Right cardiac atrium (tissue), 5 donors: ENCODE results near the gene KDM4C. TPM values are rescaled to one million over a fixed set of nuclear protein-coding genes. Genes with fewer than 3 reads are reported as not detected.
"Not testable (repeated sequence)": the region's sequence is repeated elsewhere in the genome, so short reads cannot be mapped to it uniquely, and the experiment has no call there.

ENCODE experiments used
- ATAC-seq, 2 donors: fragments of 200-7000 bp; cut with Tn5 transposase; one replicate each; pipeline versions ENCODE4 v1.8.0 to v1.9.1; 2020; ENCODE audit warnings: moderate library complexity in 2 of 2, mild to moderate bottlenecking in 1 of 2
- DNase-seq, 3 donors: peaks; one replicate each; pipeline ENCODE4 v3.0.0-alpha.2; 2020
- H3K27ac ChIP-seq: one replicate; pipeline ENCODE4 v1.5.1; 2013; ENCODE audit warnings: mild to moderate bottlenecking, low read length, control low read depth, moderate library complexity
- H3K27me3 ChIP-seq: one replicate; pipeline ENCODE4 v1.6.1; 2013; ENCODE audit not compliant: control insufficient read depth, insufficient read depth
- H3K4me1 ChIP-seq: one replicate; pipeline ENCODE4 v1.6.1; 2013; ENCODE audit warnings: low read length; ENCODE audit not compliant: control insufficient read depth, insufficient read depth
- H3K4me3 ChIP-seq: one replicate; pipeline ENCODE4 v1.5.1; 2013; ENCODE audit warnings: low read length, control low read depth
- H3K9me3 ChIP-seq: one replicate; pipeline ENCODE4 v1.6.1; 2013; ENCODE audit warnings: low read length; ENCODE audit not compliant: control insufficient read depth
- WGBS: extraction: QIAGEN DNeasy Blood & Tissue Kit; methylation state at CpG from one replicate; pipeline ENCODE4 v1.1.7; 2013; 5-methylcytosine and 5-hydroxymethylcytosine counted together
- intact Hi-C, 4 donors: fragments of 100-400 bp; cut with DNase I; formaldehyde crosslinking; loops; one replicate each; pipeline versions ENCODE4 v1.11.0 to v1.14.0; 2022 to 2023
- polyA plus RNA-seq: library from polyadenylated mRNA; stranded (reverse); fragments of 200-250 nt; gene quantifications from one replicate; pipeline ENCODE4 v1.2.3, GENCODE V29; 2013
- total RNA-seq, 4 donors: library from RNA; stranded (reverse); fragmentation: NEBNext Ultra II Directional; extraction: Animal tissue kit (Norgen Biotek cat#: 25700); gene quantifications; one replicate each; pipeline ENCODE4 v1.2.1, GENCODE V29; 2021
- donor health status: healthy with polysubstance abuse.
- donor health status: DM: no; HTN: yes; CAD: no.
- donor health status: DM: no; HTN: no; CAD: no.
- donor health status: DM: no; HTN: yes; CAD: no; lungs with severe emphysema.
- donor health status: DM: yes; HTN: yes; CAD: no.

The KDM4C gene
- total and polyA plus RNA-seq, 5 donors: 6.4 to 20.6 (median 17.1) TPM

DNA sequence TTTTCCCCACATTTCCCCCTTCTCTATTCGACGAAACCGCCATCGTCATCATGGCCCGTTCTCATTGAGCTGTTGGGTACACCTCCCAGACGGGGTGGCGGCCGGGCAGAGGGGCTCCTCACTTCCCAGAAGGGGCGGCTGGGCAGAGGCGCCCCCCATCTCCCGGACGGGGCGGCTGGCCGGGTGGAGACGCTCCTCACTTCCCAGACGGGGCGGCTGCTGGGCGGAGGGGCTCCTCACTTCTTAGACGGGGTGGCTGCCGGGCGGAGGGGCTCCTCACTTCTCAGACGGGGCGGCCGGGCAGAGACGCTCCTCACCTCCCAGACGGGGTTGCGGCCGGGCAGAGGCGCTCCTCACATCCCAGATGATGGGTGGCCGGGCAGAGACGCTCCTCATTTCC lies 191.1 kb downstream of the KDM4C start:
- WGBS: 98% methylated on average over 31 of the region's 31 CpGs
- ATAC-seq, intact Hi-C loops: not testable (repeated sequence)

GRCh38 chr9:6955251-6955921 lies 197.6 kb downstream of the KDM4C start:
- DNase-seq: no peak
- Histone ChIP-seq H3K9me3 (no peaks in the 10 kb centered on the region), H3K4me1 (peaks cover 6% of the 10 kb centered on the region), H3K4me3 (no peak overlapping the region), H3K27me3 (no peaks in the 10 kb centered on the region), H3K27ac (no peak overlapping the region)
- peak; percentile 26 to 54 for ATAC-seq
- intact Hi-C loops: loop anchor here in 1 of 4 donors (5.0 kb wide), 1 partner anchor 42 kb away; no protein-coding TSS in a partner anchor
- 60% methylated on average over 7 of the region's 7 CpGs for WGBS

More for the DNA sequence above, 191.1 kb downstream of the KDM4C start:
- H3K27me3 ChIP-seq, H3K9me3 ChIP-seq, H3K4me3 ChIP-seq, H3K27ac ChIP-seq, H3K4me1 ChIP-seq: not testable (repeated sequence)
- peak in 1 of 3 donors; percentile 33 for DNase-seq

DNA sequence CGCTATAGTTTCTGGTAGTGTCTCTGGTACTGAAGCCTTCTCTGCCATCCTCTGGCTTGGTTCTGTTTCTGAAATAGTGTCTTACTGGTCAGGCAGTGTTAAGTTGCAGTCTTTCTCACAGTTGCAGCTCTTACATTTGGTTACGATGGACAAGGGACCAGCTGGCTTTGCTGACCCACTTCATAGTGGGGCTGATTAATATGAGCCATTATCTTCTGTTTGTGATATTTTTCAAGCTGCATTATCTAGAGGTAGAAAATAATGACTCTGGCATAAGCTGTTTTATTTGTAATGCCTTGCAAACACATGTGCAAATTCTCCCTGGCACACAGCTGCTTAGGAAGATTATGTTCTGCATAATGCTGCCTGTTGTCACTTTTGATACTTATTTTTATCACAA lies 199.1 kb downstream of the KDM4C start:
- intact Hi-C loops: loop anchor here in 1 of 4 donors (5.0 kb wide), 1 partner anchor 40 kb away; no protein-coding TSS in a partner anchor
- WGBS: 69% methylated on average over 2 of the region's 2 CpGs
- Histone ChIP-seq H3K27ac (no peak overlapping the region), H3K9me3 (no peaks in the 10 kb centered on the region), H3K4me3 (no peak overlapping the region), H3K27me3 (no peaks in the 10 kb centered on the region), H3K4me1 (peaks cover 6% of the 10 kb centered on the region)
- DNase-seq: no peak
- ATAC-seq: no peak

GRCh38 chr9:6959270-6960000 lies 201.7 kb downstream of the KDM4C start:
- H3K9me3 ChIP-seq: no peaks in the 10 kb centered on the region
- intact Hi-C loops: loop anchor here in 1 of 4 donors (5.0 kb wide), 1 partner anchor 38 kb away; no protein-coding TSS in a partner anchor
- WGBS: 77% methylated on average over 5 of the region's 5 CpGs
- H3K4me1 ChIP-seq: peaks cover 6% of the 10 kb centered on the region
- no peaks in the 10 kb centered on the region for H3K27me3 ChIP-seq
- no peak for DNase-seq
- H3K27ac ChIP-seq: no peak overlapping the region
- no peak for ATAC-seq
- no peak overlapping the region for H3K4me3 ChIP-seq

GRCh38 chr9:6960777-6961176 lies 203.0 kb downstream of the KDM4C start:
- Histone ChIP-seq H3K4me1 (peaks cover 2% of the 10 kb centered on the region), H3K4me3 (no peak overlapping the region), H3K27me3 (no peaks in the 10 kb centered on the region), H3K9me3 (no peaks in the 10 kb centered on the region), H3K27ac (no peak overlapping the region)
- intact Hi-C loops: no loop called here
- no peak for ATAC-seq
- no peak for DNase-seq
- WGBS: 96% methylated on average over 3 of the region's 3 CpGs

GRCh38 chr9:6961845-6962522 lies 204.2 kb downstream of the KDM4C start:
- WGBS: 86% methylated on average over 5 of the region's 5 CpGs
- H3K9me3 ChIP-seq: no peaks in the 10 kb centered on the region
- H3K27me3 ChIP-seq: no peaks in the 10 kb centered on the region
- no peaks in the 10 kb centered on the region for H3K4me1 ChIP-seq
- no peak overlapping the region for H3K4me3 ChIP-seq
- ATAC-seq (no peak), DNase-seq (no peak)
- no peak overlapping the region for H3K27ac ChIP-seq
- intact Hi-C loops: no loop called here

DNA sequence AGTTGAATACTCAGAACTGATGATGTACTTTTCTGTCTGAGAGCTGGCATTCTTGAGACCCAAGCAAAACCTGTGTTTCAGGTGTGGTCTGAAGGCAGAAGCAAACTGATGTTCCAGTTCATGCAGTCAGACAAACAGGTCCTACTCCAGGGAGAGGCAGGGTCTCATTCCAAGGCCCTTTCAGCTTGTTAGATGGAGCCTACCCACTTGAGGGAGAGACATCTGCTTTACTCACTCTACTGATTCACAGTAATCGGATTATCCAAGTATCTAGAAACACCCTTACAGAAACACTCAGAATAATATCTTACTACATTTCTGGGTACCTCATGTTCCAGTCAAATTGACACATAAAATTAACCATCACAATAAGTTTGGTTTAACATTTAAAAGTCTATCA lies 207.8 kb downstream of the KDM4C start:
- Histone ChIP-seq H3K27ac (no peak overlapping the region), H3K4me1 (no peaks in the 10 kb centered on the region), H3K4me3 (no peak overlapping the region), H3K27me3 (no peaks in the 10 kb centered on the region), H3K9me3 (no peaks in the 10 kb centered on the region)
- intact Hi-C loops: no loop called here
- WGBS: 96% methylated on average over 1 of the region's 1 CpG
- ATAC-seq (no peak), DNase-seq (no peak)

DNA sequence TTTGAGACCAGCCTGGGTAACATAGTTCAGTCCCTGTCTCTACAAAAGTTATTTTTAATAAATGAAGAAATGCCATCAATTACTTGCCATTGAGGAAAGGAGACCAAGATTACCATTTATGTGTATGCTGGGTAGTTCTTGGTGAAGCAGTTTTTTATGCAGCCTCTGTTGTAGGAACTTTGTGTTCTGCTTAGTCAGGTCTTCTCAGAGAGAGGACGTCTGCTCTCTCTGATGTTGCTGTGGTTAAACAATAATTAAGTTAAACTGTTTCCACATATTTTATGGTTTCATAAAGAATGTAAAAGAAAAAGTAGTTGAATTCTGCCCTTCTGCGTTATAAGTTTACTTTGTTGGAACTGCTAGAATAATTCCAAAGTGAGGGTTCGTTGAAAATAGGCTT lies 210.5 kb downstream of the KDM4C start:
- DNase-seq (no peak), ATAC-seq (no peak)
- no peaks in the 10 kb centered on the region for H3K27me3 ChIP-seq
- no peak overlapping the region for H3K4me3 ChIP-seq
- H3K9me3 ChIP-seq: no peaks in the 10 kb centered on the region
- no peak overlapping the region for H3K27ac ChIP-seq
- intact Hi-C loops: no loop called here
- no peaks in the 10 kb centered on the region for H3K4me1 ChIP-seq
- 74% methylated on average over 3 of the region's 3 CpGs for WGBS

GRCh38 chr9:6969805-6970204 lies 212.0 kb downstream of the KDM4C start:
- no peaks in the 10 kb centered on the region for H3K27me3 ChIP-seq
- intact Hi-C loops: no loop called here
- DNase-seq: no peak
- ATAC-seq: no peak
- no peak overlapping the region for H3K27ac ChIP-seq
- WGBS: 97% methylated on average over 3 of the region's 3 CpGs
- H3K9me3 ChIP-seq: no peaks in the 10 kb centered on the region
- no peaks in the 10 kb centered on the region for H3K4me1 ChIP-seq
- no peak overlapping the region for H3K4me3 ChIP-seq

GRCh38 chr9:6973089-6973488 lies 215.3 kb downstream of the KDM4C start:
- WGBS: 75% methylated on average over 2 of the region's 2 CpGs
- DNase-seq: no peak

DNA sequence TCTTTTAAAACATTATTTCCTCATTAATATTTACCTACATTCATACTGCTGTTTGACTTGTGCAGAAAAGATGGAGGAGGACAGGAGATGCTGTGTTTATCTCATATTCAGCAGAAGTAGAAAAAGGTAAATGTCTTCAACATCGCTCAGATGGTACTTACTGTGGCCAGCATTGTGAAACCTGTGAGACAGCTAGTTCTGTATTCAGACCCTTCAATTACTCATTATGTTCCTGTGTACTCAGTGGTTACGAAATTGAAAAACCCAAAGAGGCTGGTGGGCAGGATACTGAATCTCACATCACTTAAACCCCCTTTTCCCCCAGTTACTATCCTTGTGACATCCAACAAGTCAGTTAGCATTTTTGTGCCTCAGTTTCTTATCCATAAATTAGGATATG lies 216.0 kb downstream of the KDM4C start:
- H3K27me3 ChIP-seq: no peaks in the 10 kb centered on the region
- no peak overlapping the region for H3K27ac ChIP-seq
- 87% methylated on average over 2 of the region's 2 CpGs for WGBS
- DNase-seq (no peak), ATAC-seq (no peak)
- intact Hi-C loops: no loop called here
- H3K9me3 ChIP-seq: no peaks in the 10 kb centered on the region
- no peak overlapping the region for H3K4me3 ChIP-seq
- H3K4me1 ChIP-seq: no peaks in the 10 kb centered on the region

More at GRCh38 chr9:6973089-6973488, 215.3 kb downstream of the KDM4C start:
- intact Hi-C loops: no loop called here
- no peak overlapping the region for H3K27ac ChIP-seq
- H3K9me3 ChIP-seq: no peaks in the 10 kb centered on the region
- H3K27me3 ChIP-seq: no peaks in the 10 kb centered on the region
- no peaks in the 10 kb centered on the region for H3K4me1 ChIP-seq
- H3K4me3 ChIP-seq: no peak overlapping the region
- ATAC-seq: no peak
